Kasumi-1 (cell line): ENCODE data around the gene RAB7B.
A peak's percentile ranks its signal among the peaks of the same experiment; 100 is the strongest.

Source experiments
- DNase-seq, 2 experiments: peaks; one replicate each; lab custom pipeline; 2025; lab: John Stamatoyannopoulos, UW

The RAB7B gene

DNA sequence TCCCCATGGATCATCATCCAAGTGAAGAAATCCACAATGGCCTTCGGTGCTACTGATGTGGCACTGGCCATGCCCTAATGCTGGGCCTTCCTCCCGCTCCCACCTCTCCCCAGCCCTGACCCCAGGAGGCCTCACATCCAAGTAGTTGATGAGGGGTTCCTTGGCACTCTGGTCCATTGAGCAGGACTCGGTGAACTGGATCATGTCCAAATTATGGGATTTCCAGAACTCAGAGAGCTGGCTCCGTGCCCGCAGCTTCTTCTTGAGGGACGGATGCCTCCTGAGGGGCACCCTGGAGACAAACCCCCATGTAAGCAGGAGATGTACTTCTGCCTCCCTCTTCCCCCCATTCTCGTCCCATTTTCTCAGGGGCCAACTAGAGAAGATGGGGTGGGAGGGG is 19.6 kb upstream of the RAB7B start:
- no peak for DNase-seq

DNA sequence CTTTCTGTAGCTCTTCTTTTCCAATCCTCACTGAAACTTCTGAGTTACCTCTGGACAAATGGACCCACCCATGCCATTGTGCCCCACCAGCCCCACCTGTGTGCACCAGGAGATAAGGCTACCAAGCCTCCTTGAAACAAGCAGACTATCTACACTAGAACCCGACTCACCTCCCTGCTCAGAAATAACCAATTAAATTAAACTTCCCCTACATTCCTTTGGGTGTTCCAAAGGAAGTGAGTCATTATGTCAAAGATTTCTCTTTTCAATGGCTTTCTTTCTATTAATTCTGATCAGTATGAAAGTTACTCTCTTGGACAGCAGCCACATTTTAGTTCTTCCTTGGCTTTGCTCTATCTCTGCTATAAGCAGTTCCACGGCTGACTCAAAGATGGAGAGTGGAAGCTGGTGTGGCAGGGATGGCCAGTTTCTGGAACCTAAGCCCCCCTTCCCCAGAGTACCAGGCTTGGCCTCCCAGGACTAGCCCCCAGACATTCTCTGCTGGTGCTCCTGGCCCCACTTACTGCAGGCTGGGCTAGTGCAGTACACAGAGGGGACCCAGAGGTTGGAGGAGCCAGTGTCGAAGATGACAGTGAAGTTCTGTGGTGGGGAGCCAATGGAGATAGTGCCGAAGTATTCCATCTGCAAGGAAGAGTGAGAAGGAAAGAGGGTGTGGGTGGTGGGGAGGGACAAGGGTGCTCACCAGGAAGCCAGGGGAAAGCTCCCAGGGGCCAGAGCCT is 18.6 kb upstream of the RAB7B start:
- DNase-seq = peak in 1 of 2 experiments; percentile 11

GRCh38 chr1:206021008-206021625 is 17.9 kb upstream of the RAB7B start:
- no peak for DNase-seq

DNA sequence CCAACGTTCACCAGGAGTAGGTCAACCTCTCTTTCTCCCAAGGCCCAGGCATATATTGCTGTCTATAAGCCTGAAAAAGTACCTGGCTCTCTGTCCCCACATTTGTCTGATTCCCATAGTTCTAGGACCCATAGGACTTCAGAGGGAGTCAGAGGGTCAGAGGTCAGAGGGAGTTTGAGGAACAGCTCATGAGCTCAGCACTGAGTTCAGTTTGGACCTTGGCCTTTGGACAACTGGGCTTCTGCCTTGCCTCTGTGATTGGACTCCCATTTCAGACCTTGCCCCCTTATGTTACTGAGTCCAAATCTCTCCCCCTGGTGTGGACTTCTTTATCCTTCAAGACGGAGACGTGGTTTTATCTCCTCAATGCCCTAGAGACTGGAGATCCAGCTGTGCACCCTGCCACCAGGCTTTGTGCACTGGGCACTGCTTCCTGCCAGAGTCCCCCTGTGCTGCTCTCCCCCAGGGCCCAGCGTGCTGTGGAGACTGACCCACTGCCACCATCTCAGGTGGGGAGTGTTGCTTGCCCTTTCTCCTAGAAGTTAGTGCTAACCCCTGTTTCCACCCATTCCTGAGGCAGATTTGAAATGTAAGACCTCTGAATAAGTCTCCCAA is 17.3 kb upstream of the RAB7B start:
- no peak for DNase-seq

GRCh38 chr1:206015071-206015470 is 11.9 kb upstream of the RAB7B start:
- DNase-seq = no peak

- DNase-seq = no peak
Measured at GRCh38 chr1:206014601-206015000, 11.4 kb upstream of the RAB7B start.

GRCh38 chr1:206013026-206013795 is 10.0 kb upstream of the RAB7B start:
- peak; percentile 14 to 43 for DNase-seq

DNA sequence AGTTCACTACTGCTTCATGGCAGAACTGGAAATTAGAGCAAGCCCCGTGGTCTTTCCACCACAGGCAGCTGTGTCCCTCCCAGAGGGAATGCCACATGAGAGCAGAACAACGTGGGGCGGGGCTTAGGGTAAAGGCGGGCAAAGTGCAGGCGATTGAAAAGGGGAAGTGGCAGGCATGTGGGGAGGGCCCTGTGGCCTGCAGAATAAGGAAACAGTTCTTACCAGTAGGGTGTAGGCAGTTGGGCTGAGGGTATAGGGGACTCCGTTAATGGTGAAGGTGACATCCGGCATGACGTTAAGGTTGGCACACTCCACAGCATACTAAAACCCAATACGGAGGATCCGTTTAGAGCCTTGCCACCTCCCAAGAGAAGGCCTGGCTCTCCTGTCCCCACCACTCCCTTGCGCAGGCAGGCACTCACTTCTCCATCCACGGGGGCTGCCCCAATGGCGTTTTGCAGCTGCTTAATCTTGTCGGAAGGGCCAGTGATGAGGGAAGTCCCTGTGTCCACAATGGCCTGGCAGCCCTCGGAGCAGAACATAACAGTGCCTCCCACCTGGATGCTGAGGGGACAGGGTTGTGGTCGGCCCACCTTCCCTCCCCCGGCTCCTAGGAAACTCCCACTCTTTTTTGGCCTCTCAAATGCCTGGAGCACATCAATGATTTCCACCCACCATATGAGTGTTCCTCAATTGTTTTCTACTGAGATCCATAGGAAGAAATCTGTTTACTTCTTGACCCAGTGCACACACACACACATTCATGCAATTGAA is 9.1 kb upstream of the RAB7B start:
- peak; percentile 99 for DNase-seq

DNA sequence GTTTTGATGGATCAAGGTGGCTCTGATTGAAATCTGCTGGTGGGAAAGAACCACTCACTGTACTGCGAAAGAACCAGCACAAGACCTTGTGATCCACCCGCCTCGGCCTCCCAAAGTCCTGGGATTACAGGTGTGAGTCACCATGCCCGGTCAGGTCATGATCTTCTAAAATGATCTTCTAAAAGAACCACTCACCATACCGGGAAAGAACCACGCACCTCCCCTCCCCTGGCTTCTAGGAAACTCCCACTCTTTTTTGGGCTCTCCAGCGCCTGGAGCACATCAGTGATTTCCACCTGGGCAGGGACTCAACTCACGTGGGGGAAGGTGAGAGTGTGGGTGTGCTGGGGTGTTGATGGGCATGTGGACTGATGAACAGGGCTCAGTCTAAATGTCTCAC is 7.9 kb upstream of the RAB7B start:
- no peak for DNase-seq

GRCh38 chr1:206010060-206010459 is 6.9 kb upstream of the RAB7B start:
- DNase-seq = no peak

DNA sequence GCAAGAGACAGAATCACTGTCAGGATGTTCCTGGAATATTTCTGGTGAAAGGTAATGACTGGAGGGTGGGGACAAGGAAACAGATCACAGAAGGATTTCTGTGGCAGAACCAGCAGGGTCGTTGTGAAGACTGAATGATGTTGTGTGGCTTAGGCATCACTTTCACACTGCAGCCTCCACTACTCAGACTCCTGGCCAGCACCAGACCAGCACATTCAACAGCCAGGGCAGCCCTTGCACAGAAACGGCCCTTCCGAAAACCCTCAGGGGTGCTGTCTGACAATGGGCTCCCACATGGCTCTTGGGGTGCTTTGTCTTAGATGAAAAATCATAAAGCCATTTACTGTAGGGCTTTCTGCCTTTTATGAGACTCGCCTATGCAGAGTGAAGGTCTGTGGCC is 3.8 kb upstream of the RAB7B start:
- DNase-seq = no peak

- DNase-seq = peak; percentile 13 to 28
Measured at GRCh38 chr1:206005778-206006180, 2.6 kb upstream of the RAB7B start.

DNA sequence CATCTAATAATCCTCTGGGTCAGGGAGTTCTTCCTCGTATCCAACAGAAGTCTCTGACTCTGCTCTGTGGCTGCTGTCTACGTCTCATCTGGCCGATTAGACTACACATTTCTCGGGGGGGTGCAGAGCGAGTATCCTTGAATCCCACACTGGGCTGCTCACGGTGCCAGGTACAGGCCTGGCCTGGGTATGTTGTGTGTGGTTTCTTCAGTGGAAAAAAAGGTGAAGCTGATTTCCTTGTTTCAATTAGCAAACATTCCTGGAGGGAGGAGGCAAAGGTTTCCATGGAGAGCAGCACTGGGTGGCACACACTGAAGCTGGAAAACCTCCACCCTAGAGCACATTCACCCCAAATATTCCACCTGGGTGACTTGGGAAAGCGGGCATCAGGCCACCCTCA is 2.0 kb upstream of the RAB7B start:
- DNase-seq = no peak

DNA sequence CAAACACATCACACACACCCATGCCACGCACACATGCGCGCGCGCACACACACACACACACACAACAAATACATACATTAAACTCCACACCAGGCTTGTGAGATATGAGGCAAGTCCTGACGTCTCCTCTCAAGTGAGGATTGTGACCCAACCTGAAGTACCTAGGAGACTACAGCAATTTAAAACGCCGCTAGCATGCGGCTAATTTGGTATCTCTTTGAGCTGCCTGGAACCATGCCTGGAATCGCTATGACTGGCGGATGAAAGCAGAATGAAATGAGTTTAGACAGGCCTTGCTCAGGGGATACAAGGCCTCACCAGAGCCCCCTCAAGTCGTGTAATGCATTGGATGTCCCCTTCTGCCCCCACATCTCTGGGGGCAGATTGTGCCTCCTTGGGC is 1.6 kb upstream of the RAB7B start:
- DNase-seq = no peak

DNA sequence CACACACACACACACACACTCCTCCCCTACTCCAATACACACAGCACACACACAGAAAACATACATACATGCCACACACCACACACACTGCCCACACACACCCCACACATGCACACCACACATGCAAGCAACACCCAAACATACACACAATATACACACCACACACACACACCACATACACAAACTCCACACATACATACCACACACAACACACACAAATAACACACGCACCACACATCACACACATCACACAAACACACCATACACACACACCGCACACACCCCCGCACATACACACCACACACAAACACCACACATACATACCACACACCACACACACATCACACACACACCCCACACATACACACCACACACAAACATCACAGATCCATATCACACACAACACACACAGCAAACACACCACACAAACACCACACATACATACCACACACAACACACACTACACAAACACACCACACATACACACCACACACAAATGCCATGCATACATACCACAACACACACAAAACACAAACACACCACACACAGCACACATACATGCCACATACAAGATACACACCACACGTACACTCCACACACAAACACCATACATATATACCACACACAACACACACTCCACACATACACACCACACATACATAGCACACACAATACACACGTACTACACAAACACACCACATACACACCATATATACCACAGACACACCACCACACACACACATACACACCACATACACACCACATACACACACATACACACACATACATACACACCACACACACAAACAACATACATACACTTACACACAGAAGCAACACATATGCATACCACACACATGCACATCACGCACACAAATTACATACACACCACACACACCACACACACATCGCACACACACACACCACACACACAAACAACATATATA is 932 bp upstream of the RAB7B start:
- no peak for DNase-seq

DNA sequence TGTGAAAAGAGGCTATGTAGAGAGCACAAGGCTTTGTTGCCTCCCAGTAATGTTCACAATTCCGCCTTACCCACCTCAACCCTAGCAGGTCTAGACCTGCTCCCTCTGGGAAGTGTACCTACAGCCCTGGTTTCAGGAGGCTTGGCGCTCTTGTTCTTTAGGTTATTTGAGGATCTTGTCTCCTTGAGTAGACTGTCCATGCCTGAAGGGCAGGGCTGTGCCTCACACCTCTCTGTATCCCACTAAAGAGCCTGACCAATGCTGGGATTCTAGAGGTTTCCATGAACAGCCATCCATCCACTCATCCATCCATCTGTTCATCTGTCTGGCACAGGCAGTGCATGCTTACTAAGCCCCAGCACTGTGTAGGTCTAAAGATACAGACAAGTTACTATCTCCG is 1.0 kb downstream of the RAB7B start:
- no peak for DNase-seq

GRCh38 chr1:206001476-206001888 is 1.7 kb downstream of the RAB7B start:
- peak; percentile 67 to 72 for DNase-seq

DNA sequence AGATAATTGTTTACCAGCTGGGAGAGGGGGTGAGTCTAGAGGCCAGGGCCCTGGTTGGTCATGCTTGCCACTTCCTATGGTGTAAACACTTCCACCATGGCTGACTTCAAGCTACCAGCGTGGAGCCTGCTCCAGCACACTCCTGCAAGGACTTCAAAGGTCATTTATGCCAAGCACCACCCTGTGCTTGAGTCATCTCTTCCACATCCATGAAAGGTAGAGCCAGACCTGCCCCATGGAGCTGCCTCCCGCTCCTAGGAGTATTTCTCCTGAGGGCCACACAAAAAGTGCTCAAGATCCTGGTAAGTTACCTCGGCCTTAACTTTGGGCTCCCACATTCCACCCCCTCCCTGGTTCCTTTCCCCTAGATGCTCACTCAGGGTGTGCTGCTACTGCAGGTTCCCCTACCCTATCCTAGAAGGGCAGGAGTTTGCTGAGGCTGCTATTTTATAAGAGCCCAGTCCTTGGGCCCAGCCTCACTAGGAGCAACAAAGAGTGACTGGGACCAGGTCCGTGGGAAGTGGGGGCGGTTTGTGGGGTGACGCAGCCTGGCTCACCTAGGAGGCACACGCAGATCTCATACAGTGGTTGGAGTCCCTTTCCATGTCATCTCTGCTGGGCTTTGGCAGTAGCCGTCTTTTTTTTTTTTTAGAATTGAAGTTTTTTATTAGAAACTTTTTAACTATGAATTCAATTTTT is 2.4 kb downstream of the RAB7B start:
- DNase-seq = no peak

DNA sequence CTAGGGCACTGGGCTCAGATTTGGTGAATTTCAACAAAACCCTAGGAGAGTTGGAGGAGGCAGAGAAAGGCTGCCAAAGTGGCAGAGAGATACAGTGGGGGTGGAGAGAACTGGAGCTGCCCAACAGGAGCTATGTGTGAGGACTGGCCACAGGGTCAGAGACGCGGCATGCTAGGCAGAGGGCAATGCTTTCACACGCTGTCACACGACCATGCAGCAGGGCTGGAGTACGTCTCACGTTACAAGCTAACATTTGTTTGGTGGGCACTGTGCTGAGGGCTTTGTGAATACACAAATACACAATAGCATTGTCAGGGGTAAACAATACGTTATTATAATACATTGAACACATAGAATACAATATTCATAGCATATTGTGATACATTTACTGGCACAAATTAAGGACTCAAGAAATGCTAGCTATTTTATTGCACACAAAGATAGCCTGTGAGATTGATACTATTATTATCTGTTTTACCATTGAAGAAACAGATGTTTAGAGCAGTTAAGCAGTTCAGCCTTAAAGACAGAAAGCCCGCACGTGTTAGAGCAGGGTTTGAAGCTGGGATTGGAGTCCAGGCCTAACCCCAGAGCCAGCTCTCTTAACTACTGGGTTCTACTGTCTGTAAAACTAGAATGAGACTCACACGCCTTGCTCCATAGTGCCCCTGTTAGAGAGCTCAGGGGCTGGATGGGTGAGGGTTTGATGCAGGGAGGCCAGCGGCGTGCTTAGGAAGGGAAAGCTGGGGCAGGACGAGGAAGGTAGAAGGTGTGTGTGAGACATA is 4.5 kb downstream of the RAB7B start:
- DNase-seq = no peak
